Choroid plexus epithelial cell (primary cell): ENCODE data around the gene DNAH2.

Experiments
- DNase-seq: peaks from one replicate; pipeline ENCODE4 v3.0.0-alpha.2; 2010; ENCODE audit warnings: low read depth
- H3K4me3 ChIP-seq: 2 replicates; pipeline ENCODE4 v1.5.1; 2011; ENCODE audit warnings: low read depth, mild to moderate bottlenecking, control low read depth, low read length, moderate library complexity
- TF ChIP-seq, protein P1 (sequence below): conservative IDR thresholded peaks from 2 replicates; pipeline ENCODE4 v1.5.1; 2011; ENCODE audit warnings: low read depth, mild to moderate bottlenecking, control low read depth, inconsistent platforms, low read length, moderate library complexity

The DNAH2 gene

GRCh38 chr17:7688808-7689316, 28.7 kb upstream of the DNAH2 start:
- H3K4me3 ChIP-seq, result peak overlapping the region; percentile 82
- TF ChIP-seq, protein P1, sequence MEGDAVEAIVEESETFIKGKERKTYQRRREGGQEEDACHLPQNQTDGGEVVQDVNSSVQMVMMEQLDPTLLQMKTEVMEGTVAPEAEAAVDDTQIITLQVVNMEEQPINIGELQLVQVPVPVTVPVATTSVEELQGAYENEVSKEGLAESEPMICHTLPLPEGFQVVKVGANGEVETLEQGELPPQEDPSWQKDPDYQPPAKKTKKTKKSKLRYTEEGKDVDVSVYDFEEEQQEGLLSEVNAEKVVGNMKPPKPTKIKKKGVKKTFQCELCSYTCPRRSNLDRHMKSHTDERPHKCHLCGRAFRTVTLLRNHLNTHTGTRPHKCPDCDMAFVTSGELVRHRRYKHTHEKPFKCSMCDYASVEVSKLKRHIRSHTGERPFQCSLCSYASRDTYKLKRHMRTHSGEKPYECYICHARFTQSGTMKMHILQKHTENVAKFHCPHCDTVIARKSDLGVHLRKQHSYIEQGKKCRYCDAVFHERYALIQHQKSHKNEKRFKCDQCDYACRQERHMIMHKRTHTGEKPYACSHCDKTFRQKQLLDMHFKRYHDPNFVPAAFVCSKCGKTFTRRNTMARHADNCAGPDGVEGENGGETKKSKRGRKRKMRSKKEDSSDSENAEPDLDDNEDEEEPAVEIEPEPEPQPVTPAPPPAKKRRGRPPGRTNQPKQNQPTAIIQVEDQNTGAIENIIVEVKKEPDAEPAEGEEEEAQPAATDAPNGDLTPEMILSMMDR, result no peak
- DNase-seq, result no peak

DNA sequence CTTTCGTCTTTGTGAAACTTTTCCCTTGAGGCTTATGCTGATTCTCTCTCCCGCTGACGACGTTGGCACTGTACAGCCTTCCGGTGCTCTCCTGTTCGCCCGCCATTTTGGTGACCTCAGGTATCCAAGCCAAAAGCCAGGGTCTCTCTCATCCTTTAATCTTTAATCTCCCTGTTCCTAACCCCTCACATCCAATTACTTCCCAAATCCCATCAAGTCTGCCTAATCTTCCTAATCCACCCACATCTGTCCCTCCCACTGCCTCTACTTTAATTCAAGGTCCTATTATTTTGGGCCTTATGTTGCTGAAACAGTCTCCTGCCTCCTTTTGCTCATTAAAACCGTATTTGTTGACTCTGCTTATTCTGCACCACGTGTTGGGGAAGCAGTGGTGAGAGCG, 22.0 kb upstream of the DNAH2 start:
- TF ChIP-seq, protein P1, result no peak
- DNase-seq, result no peak
- H3K4me3 ChIP-seq, result no peak overlapping the region

- no peak overlapping the region for H3K4me3 ChIP-seq
- DNase-seq, result no peak
Observed at GRCh38 chr17:7697828-7698588, 19.5 kb upstream of the DNAH2 start.

DNA sequence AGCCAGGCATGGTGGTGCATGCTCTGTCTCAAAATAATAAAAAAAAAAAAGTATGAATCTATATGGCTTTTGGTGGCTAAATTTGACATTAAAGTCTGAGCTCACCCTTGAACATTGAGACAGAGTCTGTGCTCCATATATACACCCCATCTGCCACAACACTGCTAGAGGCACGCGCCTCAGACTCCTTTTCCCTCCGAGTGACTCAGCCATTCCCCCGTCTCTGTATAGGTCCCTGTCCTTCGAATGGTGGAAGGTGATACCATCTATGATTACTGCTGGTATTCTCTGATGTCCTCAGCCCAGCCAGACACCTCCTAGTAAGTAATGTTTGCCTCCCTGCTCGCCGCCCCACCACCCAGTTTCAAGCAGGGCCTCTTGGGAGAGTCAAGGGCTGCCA, 17.0 kb upstream of the DNAH2 start:
- no peak for DNase-seq
- no peak overlapping the region for H3K4me3 ChIP-seq
- TF ChIP-seq, protein P1, result no peak

More at GRCh38 chr17:7697828-7698588, 19.5 kb upstream of the DNAH2 start:
- TF ChIP-seq, protein P1, result no peak

- TF ChIP-seq, protein P1, result no peak
- no peak for DNase-seq
Observed at GRCh38 chr17:7701681-7702080, 15.9 kb upstream of the DNAH2 start.

DNA sequence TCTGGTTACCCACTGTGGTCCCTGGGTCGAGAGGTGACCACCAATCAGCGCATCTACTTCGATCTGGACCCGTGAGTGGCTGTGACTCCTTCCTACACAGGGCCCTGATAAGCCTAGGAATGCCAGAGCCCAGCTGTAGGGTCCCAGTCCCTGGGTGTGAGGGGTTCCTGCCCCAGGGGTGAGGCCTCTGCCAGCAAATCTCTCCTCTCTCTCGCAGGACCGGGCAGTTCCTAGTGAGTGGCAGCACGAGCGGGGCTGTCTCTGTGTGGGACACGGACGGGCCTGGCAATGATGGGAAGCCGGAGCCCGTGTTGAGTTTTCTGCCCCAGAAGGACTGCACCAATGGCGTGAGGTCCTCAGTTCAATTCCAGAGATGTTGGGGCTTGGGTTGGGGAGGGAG, 14.8 kb upstream of the DNAH2 start:
- no peak overlapping the region for H3K4me3 ChIP-seq
- TF ChIP-seq, protein P1, result no peak
- DNase-seq, result no peak

More at GRCh38 chr17:7701681-7702080, 15.9 kb upstream of the DNAH2 start:
- H3K4me3 ChIP-seq, result no peak overlapping the region
